ENCODE measurements around the gene ZNF771.
A peak's percentile ranks its signal among the peaks of the same experiment; 100 is the strongest.

ZNF771 gene

DNA sequence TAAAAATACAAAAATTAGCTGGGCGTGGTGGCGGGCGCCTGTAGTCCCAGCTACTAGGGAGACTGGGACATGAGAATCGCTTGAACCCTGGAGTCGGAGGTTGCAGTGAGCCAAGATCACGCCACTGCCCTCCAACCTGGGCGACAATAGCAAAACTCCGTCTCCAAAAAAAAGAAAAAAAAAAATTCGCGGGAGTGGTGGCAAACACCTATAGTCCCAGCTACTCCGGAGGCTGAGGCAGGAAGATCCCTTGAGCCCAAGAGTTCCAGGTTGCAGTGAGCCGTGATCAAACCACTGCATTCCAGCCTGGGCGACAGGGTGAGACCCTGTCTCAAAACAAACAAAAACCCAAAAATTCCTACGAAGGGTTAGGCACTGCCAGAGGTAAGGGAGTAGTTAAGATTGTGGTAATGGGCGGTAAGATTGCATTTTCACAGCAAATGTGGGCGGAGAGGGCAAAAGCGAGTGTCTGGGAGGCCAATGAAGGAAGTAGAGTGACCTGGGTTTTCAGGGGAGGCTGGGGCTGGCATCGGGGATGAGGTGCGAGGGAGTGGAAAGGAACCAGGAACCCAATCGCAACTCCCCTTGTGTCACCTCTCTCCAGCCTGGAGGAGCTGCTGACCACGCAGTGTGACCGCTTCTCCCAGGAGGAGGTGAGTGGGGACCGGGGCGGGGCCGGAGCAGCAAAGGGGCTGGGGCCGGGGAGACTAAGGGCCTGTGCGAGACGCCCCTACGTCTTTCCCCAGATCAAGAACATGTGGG lies 30.2 kb upstream of the ZNF771 start:
- Histone ChIP-seq H3K4me3 (ENCODE audit: low read length) (peak overlapping the region; percentile 81), H3K9me3 (ENCODE audit: control insufficient read depth, low read length) (no peaks in the 10 kb centered on the region)
- DNase-seq (ENCODE audit: low read depth), result no peak

GRCh38 chr16:30377812-30378235 lies 29.6 kb upstream of the ZNF771 start:
- Histone ChIP-seq H3K27me3 (replicated peaks; ENCODE audit: control insufficient read depth, insufficient read depth, low read length) (no peaks in the 10 kb centered on the region), H3K4me3 (ENCODE audit: low read length) (peak overlapping the region; percentile 81), H3K9me3 (ENCODE audit: control insufficient read depth, low read length) (no peaks in the 10 kb centered on the region), H3K36me3 (ENCODE audit: control insufficient read depth, insufficient read depth, low read length, severe bottlenecking) (no peaks in the 10 kb centered on the region), H3K4me1 (ENCODE audit: control insufficient read depth, insufficient read depth, low read length) (peaks cover 11% of the 10 kb centered on the region), H3K9ac (ENCODE audit: low read length) (peak overlapping the region; percentile 92)
- peak; percentile 92 for DNase-seq (ENCODE audit: low read depth)

More for the DNA sequence above, 30.2 kb upstream of the ZNF771 start:
- Histone ChIP-seq H3K9ac (ENCODE audit: low read length) (peak overlapping the region; percentile 92), H3K27me3 (replicated peaks; ENCODE audit: control insufficient read depth, insufficient read depth, low read length) (no peaks in the 10 kb centered on the region), H3K36me3 (ENCODE audit: control insufficient read depth, insufficient read depth, low read length, severe bottlenecking) (no peaks in the 10 kb centered on the region), H3K4me1 (ENCODE audit: control insufficient read depth, insufficient read depth, low read length) (peaks cover 11% of the 10 kb centered on the region)

DNA sequence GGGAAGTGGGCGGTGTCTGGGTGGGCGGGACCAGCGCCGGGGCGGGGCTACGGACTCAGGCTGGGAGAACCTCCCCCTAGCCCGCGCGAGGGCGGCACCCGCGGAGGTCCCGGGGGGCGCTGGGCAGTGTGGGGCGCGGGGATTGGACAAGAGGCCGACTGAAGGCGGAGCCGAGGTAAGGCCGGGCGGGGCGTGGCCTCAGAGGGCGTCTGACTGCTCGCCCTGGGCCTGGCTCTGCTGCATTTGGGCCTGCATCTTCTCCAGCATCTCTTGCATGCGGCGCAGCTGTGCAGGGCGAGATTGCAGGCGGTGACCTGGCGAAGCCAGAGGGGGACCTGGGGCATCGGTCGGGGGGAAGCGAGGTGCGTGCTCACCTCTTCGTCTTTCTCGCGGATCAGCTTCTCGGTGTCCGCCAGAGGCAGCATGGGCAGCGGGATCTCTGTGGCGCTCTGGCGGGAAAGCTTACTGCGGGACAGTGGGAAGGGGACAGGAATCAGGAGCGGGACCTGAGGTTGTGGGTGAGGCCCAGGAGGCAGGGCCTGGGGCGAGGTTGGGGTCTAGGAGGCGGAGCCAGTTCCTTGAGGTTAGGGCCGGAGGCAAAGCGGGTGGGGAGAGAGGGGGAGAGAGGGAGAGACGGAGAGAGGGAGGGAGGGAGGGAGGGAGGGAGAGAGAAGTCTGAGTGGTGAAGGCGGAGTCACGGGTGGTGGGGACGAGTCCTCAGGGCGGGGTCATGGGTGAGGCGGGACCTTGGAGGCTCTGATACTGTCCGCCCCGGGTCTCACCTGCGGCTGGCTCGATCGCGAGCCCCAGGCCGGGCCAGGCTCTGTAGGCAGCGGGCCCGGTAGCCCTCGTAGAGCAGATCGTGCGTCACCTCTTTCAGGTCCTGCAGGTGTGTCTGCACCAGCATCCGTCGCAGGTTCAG lies 28.9 kb upstream of the ZNF771 start:
- peak overlapping the region; percentile 92 for H3K9ac ChIP-seq (ENCODE audit: low read length)
- no peaks in the 10 kb centered on the region for H3K27me3 ChIP-seq (replicated peaks; ENCODE audit: control insufficient read depth, insufficient read depth, low read length)
- H3K4me3 ChIP-seq (ENCODE audit: low read length), result peak overlapping the region; percentile 89
- H3K36me3 ChIP-seq (ENCODE audit: control insufficient read depth, insufficient read depth, low read length, severe bottlenecking), result no peaks in the 10 kb centered on the region
- H3K9me3 ChIP-seq (ENCODE audit: control insufficient read depth, low read length), result no peaks in the 10 kb centered on the region
- peak; percentile 100 for DNase-seq (ENCODE audit: low read depth)
- peaks cover 14% of the 10 kb centered on the region for H3K4me1 ChIP-seq (ENCODE audit: control insufficient read depth, insufficient read depth, low read length)

DNA sequence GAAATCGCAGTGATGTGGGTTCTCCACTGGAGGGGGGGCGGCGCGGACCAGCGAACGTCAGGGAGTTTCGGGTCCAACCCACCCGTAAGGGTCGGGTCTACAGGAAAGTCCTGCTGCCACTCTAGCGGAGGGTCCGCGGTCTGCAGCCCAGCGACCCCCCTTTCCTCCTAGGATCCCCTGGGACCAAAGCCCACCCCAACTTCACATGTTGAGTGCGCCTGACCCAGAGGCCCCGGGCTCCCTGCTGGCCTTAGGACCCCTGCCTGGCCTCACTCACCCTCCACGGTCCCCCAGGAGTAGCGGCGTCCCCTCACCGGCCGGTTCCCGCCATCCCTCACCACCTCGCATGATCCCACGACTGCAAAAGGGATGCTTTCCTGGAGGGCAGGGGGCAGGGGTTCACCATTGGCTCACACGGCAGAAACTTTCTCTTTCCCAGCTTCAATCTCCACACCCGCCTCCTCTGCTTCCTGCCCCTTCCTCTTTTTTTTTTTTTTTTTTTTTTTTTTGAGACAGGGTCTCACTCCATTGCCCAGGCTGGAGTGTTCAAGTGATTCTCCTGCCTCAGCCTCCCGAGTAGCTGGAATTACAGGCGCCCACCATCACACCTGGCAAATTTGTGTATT lies 28.1 kb upstream of the ZNF771 start:
- no peaks in the 10 kb centered on the region for H3K36me3 ChIP-seq (ENCODE audit: control insufficient read depth, insufficient read depth, low read length, severe bottlenecking)
- H3K4me1 ChIP-seq (ENCODE audit: control insufficient read depth, insufficient read depth, low read length), result peaks cover 18% of the 10 kb centered on the region
- H3K4me3 ChIP-seq (ENCODE audit: low read length), result peak overlapping the region; percentile 89
- peak overlapping the region; percentile 92 for H3K9ac ChIP-seq (ENCODE audit: low read length)
- H3K27me3 ChIP-seq (replicated peaks; ENCODE audit: control insufficient read depth, insufficient read depth, low read length), result no peaks in the 10 kb centered on the region
- DNase-seq (ENCODE audit: low read depth), result no peak
- no peaks in the 10 kb centered on the region for H3K9me3 ChIP-seq (ENCODE audit: control insufficient read depth, low read length)

- no peak for DNase-seq (ENCODE audit: low read depth)
- Histone ChIP-seq H3K4me3 (ENCODE audit: low read length) (no peak overlapping the region), H3K27me3 (replicated peaks; ENCODE audit: control insufficient read depth, insufficient read depth, low read length) (no peaks in the 10 kb centered on the region), H3K4me1 (ENCODE audit: control insufficient read depth, insufficient read depth, low read length) (peaks cover 18% of the 10 kb centered on the region), H3K9me3 (ENCODE audit: control insufficient read depth, low read length) (no peaks in the 10 kb centered on the region), H3K36me3 (ENCODE audit: control insufficient read depth, insufficient read depth, low read length, severe bottlenecking) (no peaks in the 10 kb centered on the region), H3K9ac (ENCODE audit: low read length) (no peak overlapping the region)
Measured at GRCh38 chr16:30380072-30380802, 27.2 kb upstream of the ZNF771 start.

DNA sequence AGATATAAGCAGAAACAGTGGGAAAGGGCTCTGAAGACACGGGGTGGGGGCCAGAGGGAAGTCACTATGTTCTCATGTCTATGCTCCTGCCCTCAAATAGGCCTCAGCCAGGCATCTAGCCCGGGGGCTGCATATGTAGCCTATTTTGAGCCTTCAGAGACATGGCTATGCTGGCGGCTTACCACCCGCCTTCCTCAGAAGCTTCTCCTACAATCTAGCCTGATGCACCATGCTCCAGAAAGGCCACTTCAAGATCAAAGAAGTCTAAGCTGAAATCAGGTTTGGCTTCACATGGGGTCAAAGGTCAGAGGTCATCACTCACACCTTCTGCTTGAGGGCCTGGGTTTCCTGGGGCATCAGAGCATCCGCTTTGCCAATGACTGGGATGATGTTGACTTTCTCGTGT lies 26.6 kb upstream of the ZNF771 start:
- no peak overlapping the region for H3K9ac ChIP-seq (ENCODE audit: low read length)
- H3K27me3 ChIP-seq (replicated peaks; ENCODE audit: control insufficient read depth, insufficient read depth, low read length), result no peaks in the 10 kb centered on the region
- H3K36me3 ChIP-seq (ENCODE audit: control insufficient read depth, insufficient read depth, low read length, severe bottlenecking), result no peaks in the 10 kb centered on the region
- DNase-seq (ENCODE audit: low read depth), result no peak
- no peaks in the 10 kb centered on the region for H3K9me3 ChIP-seq (ENCODE audit: control insufficient read depth, low read length)
- H3K4me1 ChIP-seq (ENCODE audit: control insufficient read depth, insufficient read depth, low read length), result peaks cover 18% of the 10 kb centered on the region
- no peak overlapping the region for H3K4me3 ChIP-seq (ENCODE audit: low read length)

DNA sequence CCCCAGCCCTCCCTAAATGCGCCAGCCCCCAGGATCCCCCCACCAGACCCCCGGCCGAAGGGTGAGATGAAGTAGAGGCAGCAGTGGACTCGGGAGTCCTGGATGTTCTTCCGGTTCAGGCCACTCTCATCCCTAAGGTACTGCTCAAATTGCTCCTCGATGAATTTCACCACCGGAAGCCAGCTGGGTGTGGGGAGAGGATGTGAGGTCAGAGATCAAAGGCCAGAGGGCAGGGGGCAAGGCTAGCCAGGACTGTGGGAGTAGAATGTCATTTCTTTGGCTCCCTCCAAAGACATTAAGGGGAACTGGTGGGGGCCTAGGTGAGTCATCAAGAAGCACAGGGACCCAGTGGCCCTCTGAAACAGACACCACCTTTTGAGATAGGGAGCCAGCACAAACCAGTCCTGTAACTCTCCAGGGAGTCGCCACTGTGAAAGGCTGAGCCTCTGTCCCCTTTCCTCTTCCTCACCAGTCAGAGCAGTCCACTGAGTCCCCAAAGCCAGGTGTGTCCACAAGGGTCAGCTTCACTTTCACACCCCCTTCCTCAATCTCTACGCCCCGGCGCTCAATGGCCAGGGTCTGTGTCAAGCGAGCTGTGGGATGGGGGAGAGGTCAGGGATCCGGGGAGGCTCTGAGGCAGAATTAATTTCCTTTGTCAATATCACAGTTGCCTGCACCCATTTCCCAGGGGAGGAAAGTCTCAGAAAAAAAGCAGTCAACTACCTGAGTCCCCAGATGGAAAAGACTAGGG lies 25.9 kb upstream of the ZNF771 start:
- peaks cover 18% of the 10 kb centered on the region for H3K4me1 ChIP-seq (ENCODE audit: control insufficient read depth, insufficient read depth, low read length)
- no peak overlapping the region for H3K4me3 ChIP-seq (ENCODE audit: low read length)
- no peak overlapping the region for H3K9ac ChIP-seq (ENCODE audit: low read length)
- H3K36me3 ChIP-seq (ENCODE audit: control insufficient read depth, insufficient read depth, low read length, severe bottlenecking), result no peaks in the 10 kb centered on the region
- no peaks in the 10 kb centered on the region for H3K9me3 ChIP-seq (ENCODE audit: control insufficient read depth, low read length)
- DNase-seq (ENCODE audit: low read depth), result no peak
- H3K27me3 ChIP-seq (replicated peaks; ENCODE audit: control insufficient read depth, insufficient read depth, low read length), result no peaks in the 10 kb centered on the region

DNA sequence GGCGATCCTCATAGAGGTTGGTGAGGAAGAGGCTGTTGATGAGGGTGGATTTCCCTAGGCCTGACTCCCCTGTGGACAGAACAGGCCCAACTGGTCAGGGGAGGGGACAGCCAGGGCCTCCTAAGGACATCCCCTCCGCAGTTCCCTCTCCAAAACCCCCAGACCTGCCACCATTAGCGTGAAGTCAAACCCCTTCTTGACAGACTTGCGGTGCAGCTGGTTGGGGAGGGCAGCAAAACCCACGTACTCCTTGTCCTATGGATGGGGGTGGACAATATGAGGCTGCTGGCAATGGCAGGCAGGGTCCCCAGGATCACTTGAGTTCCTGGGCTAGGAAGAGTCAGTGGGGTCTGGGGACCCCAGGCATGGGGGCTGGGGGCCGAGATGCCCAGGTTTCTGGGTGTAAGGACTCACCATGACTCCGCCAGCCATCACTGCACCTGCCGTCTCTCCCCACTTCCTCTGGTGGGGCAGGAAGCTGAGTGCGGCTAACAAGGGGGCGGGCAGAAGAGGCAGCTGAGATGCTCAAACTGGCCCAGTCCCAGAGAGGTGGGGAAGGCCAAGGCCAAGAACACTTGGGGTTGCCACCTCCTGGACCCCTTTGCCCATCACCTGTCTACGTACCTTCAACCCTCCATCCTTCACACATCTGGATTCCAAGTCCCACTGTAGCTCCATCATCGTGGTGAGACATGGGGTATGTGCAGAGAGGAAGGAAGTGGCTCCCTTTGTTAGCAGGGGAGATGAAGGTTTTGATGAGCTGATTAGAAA lies 25.1 kb upstream of the ZNF771 start, which contains the start of gene SEPTIN1:
SEPTIN1 (minus strand) TSS at position 451 of the 771 bp plus-strand sequence; CDS start at position 432, 19 bp downstream.
- no peak for DNase-seq (ENCODE audit: low read depth)
- H3K9ac ChIP-seq (ENCODE audit: low read length), result no peak within 1 kb of the TSS
- no peaks in the 10 kb centered on the region for H3K27me3 ChIP-seq (replicated peaks; ENCODE audit: control insufficient read depth, insufficient read depth, low read length)
- no peaks in the 10 kb centered on the region for H3K9me3 ChIP-seq (ENCODE audit: control insufficient read depth, low read length)
- H3K36me3 ChIP-seq (ENCODE audit: control insufficient read depth, insufficient read depth, low read length, severe bottlenecking), result no peaks in the 10 kb centered on the region
- H3K4me3 ChIP-seq (ENCODE audit: low read length), result no peak within 1 kb of the TSS
- peaks cover 15% of the 10 kb centered on the region for H3K4me1 ChIP-seq (ENCODE audit: control insufficient read depth, insufficient read depth, low read length)

DNA sequence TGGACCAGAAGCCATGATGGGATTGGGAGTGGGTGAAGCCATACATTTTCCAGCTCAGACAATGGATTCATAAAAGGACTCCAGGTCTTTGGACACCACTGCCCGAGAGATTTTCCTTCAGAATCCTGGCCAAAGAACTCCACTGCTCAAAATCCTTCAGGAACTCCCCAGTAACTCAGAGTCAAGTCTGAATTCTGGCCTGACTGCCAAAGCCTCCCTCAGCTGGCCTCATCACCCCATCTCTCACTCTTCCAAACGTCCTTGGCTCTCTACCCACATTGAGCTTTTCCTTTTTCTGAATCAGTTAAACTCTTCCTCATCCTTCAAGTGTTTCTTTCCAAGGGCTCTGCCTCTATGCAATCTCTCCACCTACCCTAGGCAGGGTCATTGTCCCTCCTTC lies 23.9 kb upstream of the ZNF771 start:
- no peak for DNase-seq (ENCODE audit: low read depth)
- H3K9ac ChIP-seq (ENCODE audit: low read length), result no peak overlapping the region
- H3K27me3 ChIP-seq (replicated peaks; ENCODE audit: control insufficient read depth, insufficient read depth, low read length), result no peaks in the 10 kb centered on the region
- no peaks in the 10 kb centered on the region for H3K36me3 ChIP-seq (ENCODE audit: control insufficient read depth, insufficient read depth, low read length, severe bottlenecking)
- peaks cover 13% of the 10 kb centered on the region for H3K4me1 ChIP-seq (ENCODE audit: control insufficient read depth, insufficient read depth, low read length)
- no peak overlapping the region for H3K4me3 ChIP-seq (ENCODE audit: low read length)
- H3K9me3 ChIP-seq (ENCODE audit: control insufficient read depth, low read length), result no peaks in the 10 kb centered on the region
